NCI-H345 treated with DMSO at 0.1 percent for 48 hours (cell line): Measurements from ENCODE around the gene PPP1R36.
A peak's percentile ranks its signal among the peaks of the same experiment; 100 is the strongest.
"Not testable (repeated sequence)": the region's sequence is repeated elsewhere in the genome, so short reads cannot be mapped to it uniquely, and the experiment has no call there.

Experiments
- DNase-seq: peaks from one replicate; lab custom pipeline; 2025; ENCODE audit not compliant: unreplicated experiment; lab: John Stamatoyannopoulos, UW

The PPP1R36 gene

GRCh38 chr14:64562436-64562835 is 12.7 kb downstream of the PPP1R36 start:
- DNase-seq = no peak

GRCh38 chr14:64563696-64564095 is 13.9 kb downstream of the PPP1R36 start:
- DNase-seq = no peak

- no peak for DNase-seq
These were observed 16.9 kb downstream of the PPP1R36 start for GRCh38 chr14:64566651-64567122.

- no peak for DNase-seq
These were observed 19.4 kb downstream of the PPP1R36 start for GRCh38 chr14:64569138-64569631.

DNA sequence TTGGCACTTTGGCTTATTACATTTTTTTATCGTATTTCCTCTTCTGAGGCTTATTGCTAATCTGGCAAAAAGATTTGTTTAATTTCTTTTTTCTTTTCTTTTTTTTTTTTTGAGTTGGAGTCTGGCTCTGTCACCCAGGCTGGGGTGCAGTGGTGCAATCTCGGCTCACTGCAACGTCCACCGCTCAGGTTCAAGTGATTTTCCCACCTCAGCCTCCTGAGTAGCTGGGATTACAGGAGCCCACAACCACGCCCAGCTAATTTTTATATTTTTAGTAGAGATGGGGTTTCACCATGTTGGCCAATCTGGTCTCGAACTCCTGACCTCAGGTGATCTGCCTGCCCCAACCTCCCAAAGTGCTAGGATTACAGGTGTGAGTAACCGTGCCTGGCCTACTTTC is 19.9 kb downstream of the PPP1R36 start:
- DNase-seq = not testable (repeated sequence)

DNA sequence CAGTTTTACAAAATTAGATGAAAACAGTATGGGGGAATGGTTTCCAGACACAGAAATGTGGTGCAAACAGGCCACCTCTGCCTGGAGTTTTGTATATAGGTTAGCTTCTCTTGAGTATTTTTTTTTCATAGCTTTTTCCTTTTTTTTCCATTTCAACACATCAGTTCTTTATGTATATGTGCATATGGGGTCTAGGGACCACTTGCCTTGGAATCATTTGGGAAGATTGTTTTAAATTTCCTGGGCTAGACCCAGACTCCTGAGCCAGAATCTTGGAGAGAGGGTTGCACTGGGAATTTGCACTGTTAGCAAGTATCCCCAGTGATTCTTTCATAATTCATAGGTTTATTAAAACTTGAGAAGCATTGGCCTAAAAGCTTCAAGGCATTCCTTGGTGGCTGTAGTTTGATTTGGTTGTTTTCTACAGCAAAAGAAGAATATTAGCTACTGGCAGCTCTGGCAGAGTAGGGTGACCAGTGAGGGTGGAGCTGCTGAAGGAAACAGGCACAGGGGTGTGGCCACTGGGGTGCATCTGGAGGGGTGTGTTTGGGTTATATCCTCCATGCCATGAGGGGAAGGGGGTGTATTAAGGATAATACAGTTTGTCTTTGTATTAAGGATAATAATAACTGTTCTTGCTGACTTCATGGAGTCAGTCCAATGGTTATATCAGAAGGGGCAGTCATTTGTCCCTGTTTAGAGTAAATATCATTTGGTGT is 22.8 kb downstream of the PPP1R36 start:
- DNase-seq = no peak

DNA sequence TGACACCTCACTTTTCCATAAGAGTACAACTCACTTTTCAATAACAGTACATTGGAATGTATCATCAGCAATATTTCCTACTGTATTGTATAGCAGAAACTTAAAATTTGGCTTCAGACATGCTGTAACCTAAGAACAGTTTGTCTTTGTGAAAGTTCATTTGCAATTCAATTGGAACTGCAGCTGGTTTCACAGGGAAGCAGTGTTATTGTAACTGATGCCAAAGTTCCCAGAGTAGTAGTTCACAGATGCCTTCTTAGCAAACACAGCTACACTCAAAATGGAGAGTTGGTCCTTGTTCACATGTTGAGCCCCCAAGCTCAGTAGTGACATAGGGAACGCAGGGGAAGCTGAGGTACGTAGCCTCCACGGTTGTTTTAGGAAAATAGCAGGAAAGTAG is 23.3 kb downstream of the PPP1R36 start:
- DNase-seq = peak; percentile 30

GRCh38 chr14:64574371-64575107 is 24.8 kb downstream of the PPP1R36 start:
- DNase-seq = no peak

DNA sequence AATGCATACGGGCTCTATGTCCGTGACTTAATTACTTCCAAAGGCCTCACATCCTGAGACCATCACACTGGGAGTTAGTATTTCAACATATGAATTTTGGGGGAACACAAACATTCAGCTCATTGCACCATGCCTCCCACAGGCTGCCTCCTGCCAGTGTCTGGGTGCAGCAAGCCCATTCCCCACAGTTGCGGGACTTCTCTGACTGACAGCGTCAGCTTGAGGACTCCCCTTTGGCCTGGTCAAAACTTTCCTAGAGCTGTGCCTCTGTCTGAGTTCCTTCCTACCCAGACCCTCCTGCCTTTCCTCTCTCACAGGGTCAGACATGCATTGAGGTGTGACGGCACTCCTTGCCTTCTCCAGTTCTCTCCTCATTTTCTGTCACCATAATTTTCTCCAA is 27.4 kb downstream of the PPP1R36 start:
- no peak for DNase-seq

DNA sequence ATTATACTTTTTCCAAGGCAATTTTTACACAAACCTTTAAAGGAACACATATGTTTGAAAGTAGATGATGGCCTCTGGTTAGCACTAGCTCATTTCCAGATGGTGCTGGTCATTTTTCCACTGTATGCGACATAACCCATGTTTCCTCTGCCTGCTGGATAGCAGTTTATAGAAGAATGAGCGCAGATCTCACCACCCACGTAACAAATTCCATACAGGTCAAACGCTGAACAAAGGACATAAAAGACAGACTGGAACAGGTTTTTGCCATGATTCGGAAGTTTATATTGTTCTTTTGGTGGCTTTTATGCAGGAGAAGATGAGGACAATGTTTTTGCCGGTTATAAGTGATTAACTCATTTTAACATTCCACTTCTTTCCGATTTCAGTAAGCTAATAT is 30.7 kb downstream of the PPP1R36 start:
- no peak for DNase-seq

GRCh38 chr14:64581363-64581762 is 31.6 kb downstream of the PPP1R36 start:
- DNase-seq = no peak

DNA sequence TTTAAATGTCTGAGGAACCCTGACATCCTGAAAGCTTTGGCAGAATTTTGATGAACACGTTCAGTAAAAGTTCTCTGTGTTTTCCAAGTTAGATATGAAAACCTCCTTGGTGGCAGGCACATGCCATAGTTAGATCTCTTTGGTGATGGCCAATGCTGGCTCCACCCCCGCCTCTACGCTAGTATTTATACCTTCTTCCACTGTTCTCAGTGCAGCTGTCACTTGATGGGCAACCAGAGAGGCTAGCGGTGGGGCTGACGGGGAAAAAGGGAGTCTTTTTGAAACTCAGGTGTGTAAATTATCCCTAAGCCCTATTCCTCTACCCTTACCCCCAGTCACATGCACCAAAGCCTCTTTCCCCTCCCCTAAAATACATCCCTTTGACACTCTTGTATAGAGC is 32.1 kb downstream of the PPP1R36 start:
- DNase-seq = no peak

DNA sequence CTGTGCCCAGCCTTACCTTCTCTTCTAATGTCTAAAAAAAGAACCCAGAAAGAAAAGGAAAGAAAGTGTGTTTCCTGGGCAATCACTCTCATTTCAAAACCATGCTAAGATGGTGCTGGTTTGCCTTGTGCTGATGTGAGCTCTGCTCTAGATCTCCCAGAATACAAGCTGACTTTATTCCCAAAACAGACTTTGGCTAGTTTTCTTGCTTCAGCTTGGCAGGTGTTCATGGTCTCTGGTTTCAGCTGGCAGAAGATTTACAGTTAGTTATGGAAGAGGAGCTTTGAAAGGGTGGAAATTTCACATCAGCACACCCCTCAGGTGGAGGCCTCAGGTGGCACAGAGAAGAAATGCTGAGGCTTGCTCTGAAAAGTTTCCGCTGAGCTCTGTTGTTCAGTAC is 34.4 kb downstream of the PPP1R36 start:
- no peak for DNase-seq

- no peak for DNase-seq
These were observed 42.0 kb downstream of the PPP1R36 start for GRCh38 chr14:64591809-64592208.

GRCh38 chr14:64594438-64594837 is 44.7 kb downstream of the PPP1R36 start:
- no peak for DNase-seq

- DNase-seq = no peak
These were observed 48.6 kb downstream of the PPP1R36 start for GRCh38 chr14:64598404-64598803.

GRCh38 chr14:64601571-64601970 is 51.8 kb downstream of the PPP1R36 start:
- DNase-seq = no peak

DNA sequence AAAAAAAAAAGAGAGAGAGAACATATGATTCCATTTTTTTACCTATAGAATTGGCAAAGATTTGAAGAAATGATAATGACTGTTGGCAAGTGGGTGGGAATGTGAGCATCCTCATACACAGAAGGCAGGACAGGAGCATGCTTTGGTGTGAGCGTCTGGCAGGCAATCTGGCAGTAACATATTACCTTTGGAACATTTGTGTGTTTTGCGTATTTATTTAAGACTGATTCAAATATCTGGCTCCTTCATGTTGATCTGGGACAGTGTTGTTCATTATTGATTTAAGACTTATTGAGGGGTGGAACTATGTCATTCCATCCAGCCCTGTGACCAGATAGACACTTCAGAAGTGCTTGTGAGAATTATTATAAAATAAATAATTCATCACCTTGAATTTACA is 53.1 kb downstream of the PPP1R36 start:
- DNase-seq = no peak

DNA sequence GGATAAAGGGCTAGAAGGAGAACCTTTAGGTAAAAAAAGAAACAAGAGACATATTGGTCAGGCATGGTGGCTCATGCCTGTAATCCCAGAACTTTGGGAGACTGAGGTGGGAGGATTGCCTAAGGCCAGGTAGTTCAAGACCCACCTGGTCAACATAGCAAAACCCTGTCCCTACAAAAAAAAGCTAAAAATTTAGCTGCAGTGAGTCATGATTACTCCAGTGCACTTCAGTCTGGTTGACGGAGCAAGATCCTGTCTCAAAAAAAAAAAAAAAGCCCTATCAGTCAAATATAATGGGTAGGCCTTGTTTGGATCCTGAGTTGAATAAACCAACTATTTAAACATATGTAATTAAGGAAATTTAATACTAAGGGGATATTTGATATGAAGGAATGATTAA is 54.2 kb downstream of the PPP1R36 start:
- no peak for DNase-seq

DNA sequence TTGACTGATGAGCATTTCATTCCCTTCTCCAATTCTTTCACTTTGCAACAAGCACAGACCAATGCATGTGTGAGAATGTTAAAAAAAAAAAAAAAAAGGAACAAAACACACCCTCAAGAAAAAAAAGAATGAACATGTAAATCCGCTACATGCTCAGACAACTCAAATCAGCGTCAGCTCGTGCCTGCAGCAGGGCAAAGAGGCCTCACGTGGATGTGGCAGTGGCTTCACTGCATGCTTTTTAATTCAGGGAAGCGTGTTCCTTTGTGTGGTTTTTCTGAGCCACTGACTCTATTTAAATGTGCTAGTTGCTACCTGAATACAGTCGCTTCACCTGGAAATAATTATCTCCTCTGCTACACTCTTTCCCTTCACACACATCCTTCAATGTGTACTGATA is 55.1 kb downstream of the PPP1R36 start:
- peak; percentile 47 for DNase-seq

DNA sequence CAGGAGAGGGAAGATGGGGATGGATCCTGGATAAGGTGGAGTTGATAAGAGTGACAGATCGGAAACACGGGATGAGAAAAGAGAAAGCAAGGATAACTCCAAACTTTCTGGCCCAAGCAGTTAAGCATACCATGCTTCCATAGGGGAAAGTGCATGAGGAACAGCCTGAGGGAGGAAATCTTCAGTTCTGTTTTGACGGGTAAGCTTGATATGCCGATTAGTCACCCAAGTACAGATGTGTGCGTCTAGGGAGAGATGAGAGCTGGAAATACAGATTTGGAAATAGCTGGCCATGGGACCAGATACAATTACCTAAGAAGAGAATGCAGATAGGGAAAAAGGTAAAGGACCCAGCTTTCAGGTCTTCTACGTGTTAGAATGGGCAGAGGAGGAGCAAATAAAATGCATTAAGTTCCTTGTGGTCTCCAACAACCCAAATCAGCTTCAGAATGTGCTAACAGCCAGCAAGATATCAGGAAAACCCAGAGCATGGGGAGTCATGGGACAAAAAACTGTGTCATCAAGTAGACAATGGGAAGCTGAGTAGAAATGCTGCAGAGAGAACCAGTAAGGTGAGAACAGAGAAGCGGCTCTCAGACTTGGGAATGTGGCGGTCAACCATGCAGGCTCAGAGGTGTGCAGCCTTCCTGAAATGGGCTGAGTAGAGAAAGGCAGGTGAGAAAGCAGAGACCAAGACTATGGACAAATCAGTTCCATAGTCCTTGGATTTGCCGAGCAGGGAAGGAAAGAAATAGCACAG is 56.3 kb downstream of the PPP1R36 start:
- no peak for DNase-seq
